Measurements from ENCODE around the gene AFAP1L1. TPM values are rescaled to one million over a fixed set of nuclear protein-coding genes. Genes with fewer than 3 reads are reported as not detected.

AFAP1L1 gene
- total RNA-seq, 1 donor from 2014 or later, result 0.36 TPM

DNA sequence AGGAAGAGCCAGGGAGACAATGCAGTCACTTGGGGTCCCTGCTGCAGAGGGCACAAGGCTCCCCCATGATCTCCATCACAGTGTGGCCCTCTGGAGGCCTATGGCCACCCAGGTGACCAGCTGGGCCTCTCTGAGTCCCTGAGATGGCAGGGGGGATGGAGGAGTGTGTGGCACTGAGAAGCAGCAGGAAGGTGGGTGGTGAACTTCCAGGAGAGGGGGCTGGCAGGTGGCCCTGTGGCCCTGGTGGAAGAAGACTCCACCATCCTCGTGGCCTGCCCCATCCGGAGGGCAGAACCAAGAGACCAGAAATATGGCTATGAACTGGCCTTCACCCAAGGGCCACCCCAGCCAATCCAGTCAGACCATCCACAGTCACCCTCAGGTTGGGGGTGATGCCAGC lies 31.7 kb upstream of the AFAP1L1 start:
- Mint-ChIP-seq H3K27ac (no peak overlapping the region), H3K27me3 (ENCODE audit: insufficient read depth, low read depth) (peaks cover 4% of the 10 kb centered on the region), H3K4me1 (no peaks in the 10 kb centered on the region), H3K4me3 (no peak overlapping the region), H3K9me3 (no peaks in the 10 kb centered on the region), H3K36me3 (no peaks in the 10 kb centered on the region)
- H4K20me1 ChIP-seq (ENCODE audit: low read depth), result no peaks in the 10 kb centered on the region
- no peak overlapping the region for H3K4me2 ChIP-seq
- no peaks in the 10 kb centered on the region for H3K4me1 ChIP-seq
- TF ChIP-seq EZH2 (IDR thresholded peaks at IDR 0.05) (no peak), EZH2phosphoT487 (IDR thresholded peaks at IDR 0.05) (no peak)
- no peak overlapping the region for H3K9ac ChIP-seq
- no peaks in the 10 kb centered on the region for H3K36me3 ChIP-seq
- no peak for DNase-seq (ENCODE audit: low spot score)
- no peak overlapping the region for H3K27ac ChIP-seq
- no peaks in the 10 kb centered on the region for H3K79me2 ChIP-seq (ENCODE audit: low read depth)
- no peaks in the 10 kb centered on the region for H3F3A ChIP-seq (ENCODE audit: low read depth)
- no peaks in the 10 kb centered on the region for H3K9me3 ChIP-seq (ENCODE audit: low read depth)
- no peak overlapping the region for H3K4me3 ChIP-seq
- peaks cover 18% of the 10 kb centered on the region for H3K27me3 ChIP-seq
- no peak overlapping the region for H2AFZ ChIP-seq (replicated peaks)

GRCh38 chr5:149240354-149240998 lies 31.2 kb upstream of the AFAP1L1 start:
- H3K4me1 Mint-ChIP-seq, result no peaks in the 10 kb centered on the region
- H3K36me3 Mint-ChIP-seq, result no peaks in the 10 kb centered on the region
- H3K9me3 Mint-ChIP-seq, result no peaks in the 10 kb centered on the region
- H3K4me3 Mint-ChIP-seq, result no peak overlapping the region
- peaks cover 4% of the 10 kb centered on the region for H3K27me3 Mint-ChIP-seq (ENCODE audit: insufficient read depth, low read depth)
- H4K20me1 ChIP-seq (ENCODE audit: low read depth), result no peaks in the 10 kb centered on the region
- H3K79me2 ChIP-seq (ENCODE audit: low read depth), result no peaks in the 10 kb centered on the region
- TF ChIP-seq CTCF (IDR thresholded peaks at IDR 0.05), result no peak
- no peak for TF ChIP-seq EZH2phosphoT487 (IDR thresholded peaks at IDR 0.05)
- no peak for TF ChIP-seq EZH2 (IDR thresholded peaks at IDR 0.05)
- H3K9me3 ChIP-seq (ENCODE audit: low read depth), result no peaks in the 10 kb centered on the region
- H3K27ac ChIP-seq, result no peak overlapping the region
- H3K36me3 ChIP-seq, result no peaks in the 10 kb centered on the region
- no peaks in the 10 kb centered on the region for H3K4me1 ChIP-seq
- no peak overlapping the region for H3K4me3 ChIP-seq
- H3K27ac Mint-ChIP-seq, result no peak overlapping the region
- peaks cover 13% of the 10 kb centered on the region for H3K27me3 ChIP-seq
- H2AFZ ChIP-seq (replicated peaks), result no peak overlapping the region
- no peaks in the 10 kb centered on the region for H3F3A ChIP-seq (ENCODE audit: low read depth)
- no peak for DNase-seq (ENCODE audit: low spot score)
- no peak overlapping the region for H3K4me2 ChIP-seq
- H3K9ac ChIP-seq, result no peak overlapping the region

DNA sequence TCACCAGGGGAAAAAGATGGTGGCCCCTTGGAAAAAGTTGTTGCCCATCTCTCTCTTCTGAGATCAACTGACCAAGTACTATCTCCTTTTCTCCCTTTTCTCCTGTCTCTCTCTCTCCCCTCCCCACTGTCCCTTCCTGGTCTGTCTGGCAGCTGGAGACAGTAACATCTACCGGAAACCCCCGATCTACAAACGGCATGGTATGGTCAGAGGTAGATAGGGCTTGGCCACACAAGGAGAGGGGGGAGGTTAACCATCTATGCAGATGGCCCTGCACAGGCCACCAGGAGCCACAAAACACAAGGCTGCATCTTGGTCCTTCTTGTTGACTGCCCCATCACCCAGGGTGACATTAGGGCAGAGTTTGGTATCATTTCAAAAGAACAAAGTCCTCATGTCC lies 29.3 kb upstream of the AFAP1L1 start:
- Mint-ChIP-seq H3K36me3 (no peaks in the 10 kb centered on the region), H3K27me3 (ENCODE audit: insufficient read depth, low read depth) (peaks cover 6% of the 10 kb centered on the region), H3K4me3 (no peak overlapping the region), H3K4me1 (no peaks in the 10 kb centered on the region), H3K9me3 (peaks cover 3% of the 10 kb centered on the region), H3K27ac (no peak overlapping the region)
- no peak overlapping the region for H3K4me2 ChIP-seq
- H3K9me3 ChIP-seq (ENCODE audit: low read depth), result no peaks in the 10 kb centered on the region
- no peak overlapping the region for H3K27ac ChIP-seq
- H2AFZ ChIP-seq (replicated peaks), result no peak overlapping the region
- no peaks in the 10 kb centered on the region for H3K4me1 ChIP-seq
- H3F3A ChIP-seq (ENCODE audit: low read depth), result no peaks in the 10 kb centered on the region
- TF ChIP-seq EZH2phosphoT487 (IDR thresholded peaks at IDR 0.05) (no peak), EZH2 (IDR thresholded peaks at IDR 0.05) (no peak), CTCF (IDR thresholded peaks at IDR 0.05) (no peak)
- H3K4me3 ChIP-seq, result no peak overlapping the region
- peaks cover 6% of the 10 kb centered on the region for H3K27me3 ChIP-seq
- H3K79me2 ChIP-seq (ENCODE audit: low read depth), result no peaks in the 10 kb centered on the region
- H4K20me1 ChIP-seq (ENCODE audit: low read depth), result no peaks in the 10 kb centered on the region
- no peak overlapping the region for H3K9ac ChIP-seq
- DNase-seq (ENCODE audit: low spot score), result no peak
- no peaks in the 10 kb centered on the region for H3K36me3 ChIP-seq

GRCh38 chr5:149246906-149247305 lies 24.8 kb upstream of the AFAP1L1 start:
- no peaks in the 10 kb centered on the region for H3K4me1 ChIP-seq
- H2AFZ ChIP-seq (replicated peaks), result no peak overlapping the region
- H3K79me2 ChIP-seq (ENCODE audit: low read depth), result no peaks in the 10 kb centered on the region
- no peaks in the 10 kb centered on the region for H3F3A ChIP-seq (ENCODE audit: low read depth)
- no peak overlapping the region for H3K4me3 ChIP-seq
- Mint-ChIP-seq H3K36me3 (no peaks in the 10 kb centered on the region), H3K27ac (no peak overlapping the region), H3K9me3 (peaks cover 3% of the 10 kb centered on the region), H3K27me3 (ENCODE audit: insufficient read depth, low read depth) (peaks cover 2% of the 10 kb centered on the region), H3K4me1 (no peaks in the 10 kb centered on the region), H3K4me3 (no peak overlapping the region)
- H3K36me3 ChIP-seq, result no peaks in the 10 kb centered on the region
- no peaks in the 10 kb centered on the region for H4K20me1 ChIP-seq (ENCODE audit: low read depth)
- H3K27ac ChIP-seq, result no peak overlapping the region
- H3K27me3 ChIP-seq, result peaks cover 6% of the 10 kb centered on the region
- no peaks in the 10 kb centered on the region for H3K9me3 ChIP-seq (ENCODE audit: low read depth)
- TF ChIP-seq EZH2 (IDR thresholded peaks at IDR 0.05) (no peak), CTCF (IDR thresholded peaks at IDR 0.05) (no peak), EZH2phosphoT487 (IDR thresholded peaks at IDR 0.05) (no peak)
- no peak overlapping the region for H3K9ac ChIP-seq
- no peak for DNase-seq (ENCODE audit: low spot score)
- H3K4me2 ChIP-seq, result no peak overlapping the region

Measured in neural progenitor cell (in vitro differentiated cells).